NOMO-1 treated with dmso at 0.1 percent for 144 hours (cell line): ENCODE data around the gene TYK2.
"Not testable (repeated sequence)": the region's sequence is repeated elsewhere in the genome, so short reads cannot be mapped to it uniquely, and the experiment has no call there.

Experiments
- DNase-seq: peaks from one replicate; lab custom pipeline; 2025; ENCODE audit not compliant: unreplicated experiment; lab: John Stamatoyannopoulos, UW

TYK2 gene

GRCh38 chr19:10378124-10378523 lies 2.2 kb downstream of the TYK2 start:
- DNase-seq = no peak

- not testable (repeated sequence) for DNase-seq
Observed at GRCh38 chr19:10377140-10377640, 3.2 kb downstream of the TYK2 start.

DNA sequence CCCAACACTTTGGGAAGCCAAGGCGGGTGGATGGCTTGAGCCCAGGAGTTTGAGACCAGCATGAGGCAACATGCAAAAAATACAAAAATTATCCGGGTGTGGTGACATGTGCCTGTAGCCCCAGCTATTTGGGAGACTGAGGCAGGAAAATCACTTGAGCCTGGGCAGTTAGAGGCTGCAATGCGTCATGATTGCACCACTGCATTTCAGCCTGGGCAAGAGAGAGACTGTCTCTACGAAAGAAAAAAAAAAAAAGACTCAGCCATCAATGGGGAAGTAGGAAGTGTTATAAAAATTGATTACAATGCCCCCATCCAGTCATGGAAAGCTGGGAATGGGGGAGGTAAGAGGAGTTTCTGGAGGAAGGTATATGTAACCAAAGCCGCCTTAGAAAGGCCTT lies 5.4 kb downstream of the TYK2 start:
- DNase-seq = no peak

DNA sequence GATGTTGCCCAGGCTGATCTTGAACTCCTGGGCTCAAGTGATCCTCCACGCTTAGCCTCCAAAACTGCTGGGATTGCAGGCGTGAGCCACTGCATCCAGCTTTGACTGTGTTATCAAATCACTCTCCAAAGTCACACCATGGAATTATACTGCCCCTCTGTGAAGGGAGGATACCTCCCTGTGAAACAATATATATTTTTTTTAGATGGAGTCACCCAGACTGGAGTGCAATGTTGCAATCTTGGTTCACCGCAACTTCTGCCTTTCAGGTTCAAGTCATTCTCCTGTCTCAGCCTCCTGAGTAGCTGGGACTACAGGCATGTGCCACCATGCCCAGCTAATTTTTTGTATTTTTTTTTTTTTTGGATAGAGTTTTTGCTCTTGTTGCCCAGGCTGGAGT lies 7.7 kb downstream of the TYK2 start:
- peak; percentile 79 for DNase-seq

DNA sequence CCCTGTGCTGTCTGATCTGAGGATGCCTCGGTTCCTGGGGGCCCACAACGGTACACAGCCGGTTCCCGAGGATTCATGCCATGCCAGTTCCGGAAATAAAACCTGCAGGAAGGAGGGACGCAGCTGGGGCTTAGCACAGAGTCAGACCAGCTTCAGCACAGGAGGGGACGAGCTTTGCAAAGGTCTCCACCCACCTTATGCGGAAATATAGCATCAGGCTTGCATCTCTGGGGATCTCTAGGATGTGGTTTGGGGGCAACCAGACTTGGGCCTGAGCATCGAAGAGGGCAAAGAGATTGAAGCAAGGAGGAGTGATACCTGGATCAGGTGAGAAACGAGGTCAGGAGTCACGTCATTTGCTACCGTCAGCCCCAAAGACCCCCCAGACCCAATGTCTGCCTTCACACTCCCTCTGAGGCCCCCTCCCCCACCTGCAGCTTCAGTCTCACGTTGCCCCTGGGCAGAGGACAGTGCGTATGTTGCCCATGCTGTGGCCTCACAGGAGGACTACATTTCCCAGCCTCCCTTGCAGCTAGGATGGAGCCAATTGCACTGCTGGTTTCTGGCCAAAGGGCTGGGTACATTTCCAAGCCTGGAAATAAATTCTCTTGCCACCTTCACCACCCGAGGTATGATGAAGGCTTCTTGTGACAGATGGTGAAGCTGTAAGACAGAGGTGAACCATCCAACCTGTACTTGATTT lies 12.1 kb downstream of the TYK2 start:
- DNase-seq = no peak

DNA sequence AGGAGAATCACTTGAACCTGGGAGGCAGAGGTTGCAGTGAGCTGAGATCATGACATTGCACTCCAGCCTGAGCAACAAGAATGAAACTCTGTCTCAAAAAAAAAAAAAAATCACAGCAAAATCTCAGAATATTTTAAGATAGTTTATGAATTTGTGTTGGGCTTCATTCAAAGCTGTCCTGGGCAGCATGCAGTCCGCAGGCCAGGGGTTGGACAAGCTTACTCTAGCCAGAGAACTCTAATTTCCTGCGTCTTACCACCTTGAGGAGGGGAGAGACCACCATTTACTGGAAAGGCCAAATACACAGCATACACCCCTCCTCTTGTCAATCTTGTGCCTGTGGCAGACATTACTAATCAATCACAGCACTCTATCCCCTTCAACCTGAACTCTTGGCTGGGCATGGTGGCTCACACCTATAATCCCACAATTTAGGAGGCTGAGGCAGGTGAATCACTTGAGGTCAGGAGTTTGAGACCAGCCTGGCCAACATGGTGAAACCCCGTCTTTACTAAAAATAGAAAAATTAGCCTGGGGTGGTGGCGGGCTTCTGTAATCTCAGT lies 13.3 kb downstream of the TYK2 start:
- DNase-seq = not testable (repeated sequence)

DNA sequence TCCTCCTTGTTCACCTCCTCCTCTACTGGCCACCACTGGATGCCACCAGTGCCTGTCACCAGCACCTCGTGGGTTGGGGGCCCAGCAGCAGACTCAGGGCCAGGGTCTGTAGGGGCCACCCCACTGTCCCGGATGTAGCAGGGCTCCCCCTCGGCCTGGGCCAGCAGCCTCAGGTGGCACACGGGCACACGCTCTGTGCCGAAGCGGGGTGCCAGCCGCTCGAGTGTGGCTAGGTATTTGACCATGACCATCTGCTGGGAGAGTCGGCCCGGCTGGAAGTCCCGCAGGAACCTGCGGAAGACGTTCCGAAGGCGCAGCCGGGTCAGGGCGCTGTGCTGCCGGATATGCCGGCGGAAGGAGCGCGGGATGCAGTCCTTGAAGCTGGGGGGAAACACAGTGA lies 14.9 kb downstream of the TYK2 start:
- no peak for DNase-seq

DNA sequence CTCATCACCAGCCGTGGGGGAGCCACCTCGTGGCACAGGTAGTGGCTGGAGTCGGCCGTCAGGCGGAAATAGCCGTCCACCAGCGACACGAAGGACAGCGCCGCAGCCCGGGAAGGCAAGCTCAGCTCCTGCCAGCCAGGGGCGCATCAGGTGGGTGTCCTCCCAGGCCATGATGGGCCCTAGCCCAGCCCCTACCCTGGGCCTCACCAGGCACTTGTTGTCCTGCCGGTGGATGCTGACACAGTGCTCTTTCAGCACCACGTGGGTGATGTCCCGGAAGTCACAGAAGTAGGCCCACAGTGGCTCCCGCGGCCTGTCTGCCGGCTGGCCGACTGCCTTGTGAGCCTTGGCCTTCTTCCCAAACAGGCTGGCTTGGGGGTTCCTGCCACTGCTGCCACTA lies 15.7 kb downstream of the TYK2 start:
- DNase-seq = no peak

DNA sequence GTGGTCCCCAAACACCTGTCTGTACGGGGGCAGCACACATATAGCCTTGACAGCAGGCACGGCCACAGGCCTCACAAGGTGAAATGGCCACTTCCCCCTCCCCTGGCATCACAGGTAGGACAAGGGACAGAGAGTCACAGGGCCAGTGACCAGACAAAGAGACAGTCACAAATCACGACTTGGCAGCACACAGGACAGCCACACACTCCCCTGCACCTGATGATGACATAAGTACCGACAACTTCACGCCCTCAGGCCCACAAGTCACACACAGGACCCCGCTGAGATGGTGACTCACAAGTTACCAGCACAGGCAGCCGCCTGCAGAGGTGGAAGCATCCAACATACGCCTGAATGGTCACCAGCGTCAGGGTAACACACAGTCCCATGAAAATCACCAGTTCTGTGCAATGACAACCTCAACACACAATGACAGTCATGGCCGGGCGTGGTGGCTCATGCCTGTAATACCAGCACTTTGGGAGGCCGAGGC lies 16.5 kb downstream of the TYK2 start:
- no peak for DNase-seq

- DNase-seq = no peak
Observed at GRCh38 chr19:10362259-10362658, 18.1 kb downstream of the TYK2 start.

DNA sequence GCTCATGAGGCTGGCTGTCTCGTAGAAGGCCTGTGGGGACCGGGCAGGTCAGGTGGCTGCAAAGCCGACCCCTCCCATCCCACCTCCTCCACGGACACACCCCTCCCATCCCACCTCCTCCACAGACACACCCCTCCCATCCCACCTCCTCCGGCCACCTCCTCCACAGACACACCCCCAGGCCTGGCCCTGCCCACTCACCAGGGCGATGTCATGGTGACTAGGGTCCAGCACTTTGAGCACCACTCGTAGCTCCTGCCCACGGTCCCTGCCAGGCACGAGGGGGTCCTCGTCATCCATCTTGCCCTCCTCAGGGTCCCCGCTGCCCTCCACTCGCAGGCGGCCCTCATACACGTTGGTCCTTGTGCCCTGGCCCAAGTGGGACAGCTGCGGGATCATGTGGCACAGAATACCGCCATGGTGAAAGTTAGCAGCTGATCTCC lies 18.8 kb downstream of the TYK2 start:
- DNase-seq = no peak

- DNase-seq = no peak
Observed at GRCh38 chr19:10356431-10356830, 23.9 kb downstream of the TYK2 start.

GRCh38 chr19:10353793-10354391 lies 26.5 kb downstream of the TYK2 start:
- DNase-seq = no peak

GRCh38 chr19:10352764-10353671 lies 27.4 kb downstream of the TYK2 start:
- DNase-seq = no peak

GRCh38 chr19:10346509-10346908 lies 33.9 kb downstream of the TYK2 start:
- DNase-seq = peak; percentile 59

GRCh38 chr19:10344780-10345179 lies 35.6 kb downstream of the TYK2 start:
- DNase-seq = no peak

- no peak for DNase-seq
Observed at GRCh38 chr19:10343495-10343894, 36.9 kb downstream of the TYK2 start.

GRCh38 chr19:10339977-10340376 lies 40.4 kb downstream of the TYK2 start:
- DNase-seq = no peak

- DNase-seq = peak; percentile 70
Observed at GRCh38 chr19:10339380-10339960, 40.9 kb downstream of the TYK2 start, which contains the start of gene ICAM3. Gene ICAM3, minus strand, starts transcription at chr19:10339624. Its CDS starts 10 bp downstream, at chr19:10339614.

GRCh38 chr19:10338940-10339339 lies 41.4 kb downstream of the TYK2 start:
- no peak for DNase-seq

DNA sequence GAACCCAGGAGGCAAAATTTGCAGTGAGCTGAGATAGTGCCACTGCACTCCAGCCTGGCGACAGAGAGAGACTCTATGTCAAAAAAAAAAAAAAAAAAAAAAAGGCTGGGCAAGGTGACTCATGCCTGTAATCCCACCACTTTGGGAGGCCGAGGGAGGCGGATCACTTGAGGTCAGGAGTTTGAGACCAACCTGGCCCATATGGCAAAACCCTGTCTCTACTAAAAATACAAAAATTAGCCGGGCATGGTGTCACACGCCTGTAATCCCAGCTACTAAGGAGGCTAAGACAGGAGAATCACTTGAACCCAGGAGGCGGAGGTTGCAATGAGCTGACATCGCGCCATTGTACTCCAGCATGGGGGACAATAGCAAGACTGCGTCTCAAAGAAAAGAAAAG lies 43.6 kb downstream of the TYK2 start:
- DNase-seq = not testable (repeated sequence)
